ENCODE measurements around the gene GNG11. TPM values are rescaled to one million over a fixed set of nuclear protein-coding genes. Genes with fewer than 3 reads are reported as not detected.
A peak's percentile ranks its signal among the peaks of the same experiment; 100 is the strongest.
"Not testable (repeated sequence)": the region's sequence is repeated elsewhere in the genome, so short reads cannot be mapped to it uniquely, and the experiment has no call there.

GNG11 gene
- total RNA-seq, 1 donor from 2014 or later: 652 TPM

DNA sequence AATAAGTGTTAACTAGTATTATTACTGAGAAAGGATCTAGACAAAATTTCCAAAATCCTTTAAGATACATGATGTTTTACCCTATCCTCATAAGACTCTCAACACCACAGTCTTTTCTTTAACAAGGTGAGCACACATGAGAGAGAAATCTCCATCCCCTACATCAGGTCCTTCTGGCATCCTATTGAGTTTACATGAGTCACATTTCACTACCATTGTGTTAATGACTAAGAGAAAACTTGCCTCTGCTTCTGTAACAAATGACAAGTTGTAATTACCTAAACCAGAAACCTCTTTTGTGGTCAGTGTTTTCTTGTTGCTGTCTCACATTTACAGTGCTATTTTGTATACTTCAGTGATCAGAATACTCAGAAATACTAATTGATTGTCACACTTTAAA, 9.9 kb upstream of the GNG11 start:
- peak; percentile 40 for DNase-seq

DNA sequence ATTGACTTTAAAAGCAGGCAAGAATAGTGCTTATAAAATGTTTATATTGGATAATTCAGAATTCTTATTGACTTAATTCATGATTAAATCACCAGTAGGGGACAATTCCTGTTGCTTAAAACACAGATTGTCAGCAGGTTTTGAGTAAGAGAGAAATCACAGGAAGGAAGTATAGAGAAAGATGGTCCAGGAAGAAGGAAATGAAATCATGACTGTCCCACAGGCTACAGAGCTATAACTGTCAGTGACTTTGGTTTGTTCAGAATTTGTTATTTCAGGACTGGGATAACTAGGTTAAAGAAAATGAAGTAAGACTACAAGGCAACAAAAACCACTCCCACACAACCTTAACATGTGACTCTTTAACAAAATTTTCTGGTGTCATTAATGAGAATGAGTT, 8.3 kb upstream of the GNG11 start:
- DNase-seq: peak; percentile 23

DNA sequence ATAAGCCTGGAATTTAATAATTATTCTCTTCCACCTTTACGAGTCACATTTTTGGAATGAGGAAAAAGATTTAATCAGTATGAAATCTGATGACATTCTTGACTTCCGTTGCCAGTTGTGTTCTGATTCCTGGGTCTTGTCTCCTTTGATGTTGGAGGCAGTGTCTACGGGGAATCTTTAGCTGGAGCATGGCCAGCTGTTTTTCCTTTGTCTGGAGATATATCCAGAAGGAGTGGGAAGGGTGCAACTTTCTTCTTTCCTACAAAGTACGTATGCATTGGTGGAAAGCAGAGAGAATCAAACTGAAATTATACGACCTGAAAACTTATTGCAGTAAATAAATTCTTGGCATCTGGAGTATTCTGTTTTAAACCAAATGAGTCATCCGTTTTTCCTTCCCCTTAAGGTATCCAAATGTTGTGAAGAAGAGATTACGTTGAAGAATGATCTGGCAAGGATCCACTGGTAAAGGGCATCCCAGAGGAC, 6.9 kb upstream of the GNG11 start:
- DNase-seq: peak; percentile 77

DNA sequence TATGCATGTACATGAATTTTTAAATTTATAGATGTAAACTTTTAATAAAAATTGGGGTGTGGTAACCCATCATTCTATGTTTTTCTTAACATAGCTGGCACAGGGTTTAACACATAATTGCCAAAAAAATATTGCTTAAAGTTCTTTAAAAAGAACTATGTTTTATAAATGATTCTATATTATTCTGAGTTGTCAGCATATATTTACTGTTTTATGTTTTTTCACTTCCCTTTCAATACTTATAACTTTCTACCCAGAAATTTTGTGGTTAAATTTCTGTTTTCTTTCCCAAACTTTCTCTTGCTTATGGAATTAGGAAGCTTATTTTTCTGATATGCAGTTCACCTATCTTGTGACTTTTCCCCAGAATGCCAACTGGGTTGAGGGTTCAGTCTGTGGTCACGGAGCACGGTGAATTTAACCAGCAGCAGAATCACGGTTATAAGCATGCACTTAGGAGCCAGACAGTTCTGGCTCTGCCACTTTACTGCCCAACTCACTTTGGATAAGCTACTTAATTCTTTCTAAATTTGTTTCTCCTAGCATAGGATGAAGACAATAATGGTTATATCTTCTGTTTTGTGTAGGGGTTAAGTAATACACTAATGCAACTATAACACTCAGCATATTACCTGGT, 6.2 kb upstream of the GNG11 start:
- DNase-seq: not testable (repeated sequence)

DNA sequence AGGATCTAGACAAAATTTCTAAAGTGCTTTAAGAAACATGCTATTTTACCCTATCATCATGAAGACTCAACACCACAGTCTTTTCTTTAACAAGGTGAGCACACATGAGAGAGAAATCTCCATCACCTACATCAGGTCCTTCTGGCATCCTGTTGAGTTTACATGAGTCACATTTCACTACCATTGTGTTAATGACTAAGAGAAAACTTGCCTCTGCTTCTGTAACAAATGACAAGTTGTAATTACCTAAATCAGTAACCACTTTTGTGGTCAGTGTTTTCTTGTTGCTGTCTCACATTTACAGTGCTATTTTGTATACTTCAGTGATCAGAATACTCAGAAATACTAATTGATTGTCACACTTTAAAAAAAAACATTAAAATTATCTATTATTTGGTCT, 5.6 kb upstream of the GNG11 start:
- DNase-seq: not testable (repeated sequence)

DNA sequence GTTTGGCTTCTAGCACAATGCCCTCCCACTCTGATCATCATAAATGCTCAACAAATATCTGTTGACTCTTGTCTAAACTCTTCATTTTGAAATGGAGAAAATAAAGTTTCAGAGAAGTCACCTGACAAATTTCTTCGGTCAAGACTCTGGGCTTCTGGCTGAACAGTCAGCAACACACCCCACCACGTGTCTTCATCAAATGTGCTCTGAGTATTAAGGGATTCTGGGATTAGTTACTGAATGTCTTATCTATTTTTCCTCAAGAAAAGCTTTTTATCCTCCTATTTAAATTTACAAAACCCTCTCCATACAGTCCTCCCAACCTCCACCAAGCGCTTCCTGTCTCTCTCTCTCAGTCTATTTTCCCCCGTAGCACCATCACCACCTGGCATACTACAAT, 5.2 kb upstream of the GNG11 start:
- not testable (repeated sequence) for DNase-seq

DNA sequence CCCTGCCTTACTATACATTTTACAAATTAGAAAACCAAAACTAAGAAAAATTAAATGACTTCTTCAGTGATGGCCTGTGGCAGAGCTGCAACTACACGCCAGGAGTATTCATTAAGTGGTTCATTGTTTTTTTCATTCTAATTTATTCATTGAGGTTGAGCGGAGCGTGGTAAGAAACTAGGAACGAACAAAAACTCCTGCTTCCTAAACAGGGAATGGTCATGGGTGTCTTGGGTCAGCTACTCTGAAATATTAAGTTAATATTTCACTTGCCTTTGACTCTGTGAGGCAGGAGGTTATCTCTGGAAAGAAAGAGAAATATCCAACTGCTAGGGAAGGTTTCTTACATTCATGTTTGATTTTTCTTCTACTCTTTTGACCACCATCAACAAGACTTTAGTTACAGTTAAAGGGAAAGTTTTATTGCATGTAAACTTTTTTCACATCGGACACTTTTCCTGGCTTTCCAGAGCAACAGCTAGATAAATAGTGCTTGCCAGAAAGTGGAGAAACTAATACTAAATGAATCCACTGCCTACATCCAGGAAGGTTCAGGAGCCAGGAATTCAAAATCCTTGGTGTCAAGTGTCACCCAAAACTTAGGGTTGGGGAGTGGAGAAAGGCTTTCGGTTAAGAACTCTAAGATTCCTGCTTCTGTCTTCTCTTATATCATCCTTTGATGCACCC, 896 bp upstream of the GNG11 start:
- DNase-seq: no peak

DNA sequence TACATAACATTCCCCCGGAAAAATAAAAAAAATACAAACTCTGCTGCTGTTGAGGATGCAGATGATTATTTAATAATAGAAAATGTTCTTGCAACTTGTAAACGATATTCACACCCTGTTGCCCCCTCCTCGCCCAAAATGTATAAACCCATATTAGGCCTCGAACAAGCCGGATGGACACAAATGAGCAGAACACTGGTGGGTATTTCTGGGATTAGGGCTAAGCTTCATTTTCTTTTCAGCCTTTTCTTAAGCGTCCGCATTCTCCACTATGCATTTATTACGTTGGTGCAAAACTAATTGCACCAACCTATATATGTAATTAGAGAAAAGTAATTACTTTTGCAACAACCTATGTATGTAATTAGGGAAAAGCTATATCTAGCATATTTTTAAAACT, 349 bp upstream of the GNG11 start:
- peak; percentile 38 for DNase-seq

DNA sequence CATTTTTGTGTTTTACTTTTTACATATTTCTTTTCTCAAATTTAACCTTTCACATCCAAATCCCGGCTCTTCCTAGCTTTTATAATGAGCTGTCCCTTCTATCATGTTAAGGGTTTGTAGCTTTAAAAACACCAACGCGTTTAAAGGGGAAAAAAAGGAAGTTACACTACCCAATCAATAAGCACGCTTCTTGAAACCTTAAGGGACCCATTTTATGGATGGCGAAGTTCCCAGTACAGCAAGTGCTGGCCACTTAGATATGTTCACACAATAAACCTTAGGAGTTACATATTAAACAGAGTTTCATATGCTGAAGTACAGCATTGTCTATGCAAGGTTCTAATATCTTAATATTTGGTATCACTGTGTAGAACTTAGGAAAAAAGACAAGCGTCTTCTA, 1.8 kb downstream of the GNG11 start:
- peak; percentile 55 for DNase-seq

DNA sequence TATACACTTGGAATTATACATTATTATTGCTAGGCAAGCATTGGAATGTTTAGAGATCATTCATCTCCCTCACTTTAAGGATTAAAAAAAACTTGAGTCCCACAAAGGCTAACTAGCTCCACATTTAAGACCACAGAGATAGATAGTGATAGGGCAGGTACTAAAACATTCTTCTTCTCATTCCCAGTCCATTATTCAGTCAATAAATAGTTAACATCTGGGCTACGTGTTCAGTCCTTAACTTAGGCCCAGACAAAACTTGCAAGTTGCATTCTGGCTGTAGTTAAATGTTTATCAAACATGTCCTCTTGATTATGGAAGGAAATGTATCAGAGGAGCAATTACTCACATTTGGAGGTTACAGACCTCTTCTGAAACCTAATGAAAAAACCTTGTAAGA, 2.4 kb downstream of the GNG11 start:
- DNase-seq: peak; percentile 35

DNA sequence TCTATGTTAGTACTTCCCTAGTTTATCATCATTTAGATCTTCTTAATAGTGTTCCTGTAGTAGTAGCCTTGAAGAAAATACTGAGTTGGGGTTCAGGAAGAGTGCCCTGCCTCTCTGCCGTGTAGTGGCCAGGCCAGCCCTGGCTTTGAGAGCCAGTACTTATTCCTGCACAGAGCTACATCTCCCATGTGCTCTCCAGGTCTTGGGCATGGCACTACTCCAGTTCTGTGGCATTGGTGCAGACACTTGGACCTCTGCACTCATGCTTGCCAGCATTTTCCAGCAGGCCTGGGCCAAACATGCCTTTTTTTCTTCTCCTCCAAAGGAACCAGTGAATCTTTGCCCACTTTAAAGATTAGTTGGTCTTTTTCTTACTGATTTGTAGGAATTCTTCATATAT, 5.3 kb downstream of the GNG11 start:
- DNase-seq: no peak

DNA sequence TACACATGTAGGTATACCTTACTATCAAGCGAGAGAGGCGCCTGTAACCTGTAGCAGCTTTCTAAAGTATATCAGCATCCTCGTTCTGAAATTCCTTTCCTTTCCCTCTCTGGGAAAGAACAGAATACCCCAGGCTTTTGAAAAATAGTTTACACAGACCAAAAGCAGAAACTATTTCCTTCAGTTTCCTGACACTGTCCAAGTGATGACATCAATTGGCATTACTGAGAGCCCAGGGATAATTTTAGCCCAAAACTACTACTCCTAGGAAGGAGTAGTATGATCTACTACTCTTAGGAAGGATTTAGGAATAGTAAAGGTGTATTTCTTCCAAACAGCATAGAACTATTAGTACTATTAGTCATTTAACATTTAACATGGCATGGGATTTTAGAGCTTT, 6.0 kb downstream of the GNG11 start:
- DNase-seq: no peak

DNA sequence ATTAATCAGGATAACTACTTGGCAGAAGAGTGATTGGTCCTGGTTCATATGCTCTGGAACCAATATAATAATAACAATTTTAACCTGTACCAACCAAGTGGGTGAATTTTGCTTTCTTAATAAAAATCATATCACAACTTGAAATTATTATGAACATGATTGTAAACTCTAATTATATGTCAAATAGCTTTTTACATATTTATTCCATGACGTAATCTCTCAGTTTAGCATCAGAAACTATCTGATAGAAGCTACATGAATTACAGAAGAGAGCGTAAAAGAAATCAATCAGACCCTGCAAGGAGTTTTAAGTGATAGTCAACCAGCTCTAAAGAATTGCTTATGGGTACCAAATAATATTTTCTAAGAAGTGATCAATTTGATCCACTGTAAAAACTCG, 10.1 kb downstream of the GNG11 start:
- no peak for DNase-seq

DNA sequence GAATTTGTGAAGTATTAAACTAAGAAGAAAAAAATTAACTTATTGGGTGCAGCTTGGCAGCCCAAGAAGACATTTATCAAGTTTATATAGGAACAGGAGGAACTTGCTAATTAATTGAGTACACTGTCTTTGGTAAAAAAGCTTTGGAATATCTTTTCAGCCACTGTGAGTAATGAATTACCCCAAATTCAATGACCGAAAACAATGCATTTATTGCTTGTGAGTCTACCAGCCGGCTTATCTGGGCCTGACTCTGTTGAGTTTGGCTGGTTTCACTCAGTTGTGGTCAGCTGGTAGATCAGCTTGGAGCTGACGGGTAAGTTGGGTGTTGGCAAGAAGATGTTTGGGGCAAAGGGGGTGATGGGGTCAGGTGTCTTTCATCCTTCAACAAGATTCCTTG, 11.6 kb downstream of the GNG11 start:
- no peak for DNase-seq

DNA sequence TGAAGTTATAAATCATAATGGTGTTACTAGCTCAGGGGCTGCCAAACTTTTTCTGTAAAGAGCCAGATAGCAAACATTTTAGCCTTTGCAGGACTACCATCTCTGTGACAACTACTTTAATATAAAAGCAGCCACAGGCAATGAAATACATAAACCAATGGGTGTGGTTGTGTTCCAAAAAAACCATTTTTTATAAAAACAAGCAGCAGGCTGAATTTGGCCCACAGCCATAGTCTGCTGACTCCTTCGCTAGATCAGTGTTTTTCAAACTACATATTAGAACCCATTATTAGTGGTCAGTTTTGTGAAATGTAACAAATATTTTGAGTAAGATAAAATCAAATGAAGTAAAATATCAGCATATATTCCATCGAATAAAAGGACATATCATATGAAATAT, 13.6 kb downstream of the GNG11 start:
- no peak for DNase-seq

DNA sequence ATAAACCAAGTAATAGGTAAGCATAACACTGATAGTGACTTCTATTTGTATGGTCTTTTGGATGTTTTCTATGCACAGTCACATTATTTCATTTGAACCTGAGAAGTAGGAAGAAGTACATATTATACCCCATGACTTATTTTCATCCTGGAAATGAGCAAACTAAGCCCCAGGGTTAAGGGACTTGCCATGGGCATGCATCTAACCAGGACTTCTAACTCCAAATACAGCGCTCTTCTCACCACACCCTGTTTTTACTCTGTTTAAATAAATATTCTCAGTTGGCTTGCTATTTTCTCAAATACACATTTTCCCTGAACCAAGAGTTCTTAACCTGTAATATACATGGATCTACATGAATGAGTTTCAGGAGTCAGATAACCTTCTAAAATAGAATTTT, 16.3 kb downstream of the GNG11 start:
- DNase-seq: no peak

DNA sequence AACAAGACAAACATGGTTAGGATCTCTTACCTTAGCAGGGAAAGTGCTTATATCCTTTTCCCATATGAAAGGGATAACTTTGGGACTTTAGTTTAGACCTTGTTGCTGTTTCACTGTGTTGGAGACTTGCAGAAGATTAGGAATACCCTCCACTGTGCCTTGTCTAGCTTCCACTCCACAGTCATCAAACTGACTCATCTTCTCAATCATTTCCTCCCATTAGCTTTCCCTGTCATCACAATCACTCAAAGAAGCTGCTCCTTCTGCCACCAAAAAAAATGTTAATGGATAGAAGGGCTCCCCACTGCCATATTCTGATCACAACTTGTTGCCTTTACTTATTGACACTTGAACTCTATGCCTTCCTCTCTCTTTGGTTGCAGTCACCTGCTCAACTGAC, 16.8 kb downstream of the GNG11 start:
- DNase-seq: peak; percentile 45

DNA sequence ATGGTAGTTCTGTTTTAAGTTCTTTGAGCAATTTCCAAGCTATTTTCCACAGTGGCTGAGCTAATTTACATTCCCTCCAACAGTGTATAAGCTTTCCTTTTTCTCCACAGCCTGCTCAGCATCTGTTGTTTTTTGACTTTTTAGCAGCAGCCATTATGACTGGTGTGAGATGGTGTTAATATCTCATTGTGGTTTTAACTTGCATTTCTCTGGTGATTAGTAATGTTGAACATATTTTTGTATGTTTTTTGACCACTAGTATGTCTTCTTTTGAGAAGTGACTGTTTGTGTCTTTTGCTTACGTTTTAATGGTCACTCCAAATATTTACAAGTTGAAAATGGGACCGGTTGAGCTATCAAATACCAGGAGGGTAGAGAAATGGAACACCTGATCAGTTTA, 20.4 kb downstream of the GNG11 start:
- no peak for DNase-seq

DNA sequence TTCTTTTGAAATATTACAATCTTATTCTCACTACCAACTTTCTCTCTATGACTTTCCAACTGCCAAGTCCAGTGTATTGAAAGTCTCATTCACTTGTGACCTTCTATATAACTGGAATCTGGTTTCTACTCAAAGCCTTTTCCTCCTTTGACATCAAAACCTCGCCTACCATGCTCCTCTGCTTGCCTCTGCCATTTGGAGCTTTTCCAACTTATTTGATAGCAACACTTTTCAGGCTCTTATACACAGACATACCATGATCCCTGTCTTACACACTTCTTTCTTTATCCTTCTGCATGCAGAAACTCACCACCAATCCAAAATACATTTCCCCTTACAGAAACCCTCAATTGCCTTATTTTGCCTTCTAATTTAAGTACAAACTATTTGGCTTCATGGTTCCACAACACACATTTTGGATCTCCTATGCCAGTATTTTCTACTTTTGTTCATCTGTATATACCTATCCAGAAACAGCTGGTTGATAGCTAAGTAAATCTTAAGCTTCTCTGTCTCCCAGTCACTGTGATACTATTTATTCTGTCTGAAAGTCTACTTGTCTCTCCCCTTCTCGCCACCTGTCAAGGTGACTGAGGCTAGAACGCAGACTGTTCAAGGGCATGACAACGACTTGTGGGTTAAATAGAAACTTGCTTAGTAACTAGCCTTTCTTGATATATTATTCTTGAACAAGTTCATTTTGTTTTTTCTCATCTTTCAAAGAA, 22.4 kb downstream of the GNG11 start:
- DNase-seq: peak; percentile 65

DNA sequence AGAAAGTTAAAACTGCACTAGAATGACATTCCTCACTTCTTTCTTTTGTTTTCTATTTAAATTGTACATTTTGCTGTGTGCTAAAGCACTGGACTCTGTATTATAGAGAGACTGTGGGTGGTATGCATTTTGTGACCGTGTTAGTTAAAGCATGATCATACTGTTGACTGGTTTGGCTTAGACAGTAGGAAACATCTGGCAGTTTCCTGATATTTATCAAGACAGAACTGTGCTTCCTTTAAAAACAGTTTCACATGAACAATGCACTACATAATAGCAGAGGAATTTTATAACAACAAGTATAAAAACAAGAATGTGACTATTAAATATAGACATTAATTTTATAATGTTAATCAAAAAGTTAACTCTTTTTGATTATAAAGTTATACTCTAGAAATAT, 23.1 kb downstream of the GNG11 start:
- DNase-seq: peak; percentile 95

DNA sequence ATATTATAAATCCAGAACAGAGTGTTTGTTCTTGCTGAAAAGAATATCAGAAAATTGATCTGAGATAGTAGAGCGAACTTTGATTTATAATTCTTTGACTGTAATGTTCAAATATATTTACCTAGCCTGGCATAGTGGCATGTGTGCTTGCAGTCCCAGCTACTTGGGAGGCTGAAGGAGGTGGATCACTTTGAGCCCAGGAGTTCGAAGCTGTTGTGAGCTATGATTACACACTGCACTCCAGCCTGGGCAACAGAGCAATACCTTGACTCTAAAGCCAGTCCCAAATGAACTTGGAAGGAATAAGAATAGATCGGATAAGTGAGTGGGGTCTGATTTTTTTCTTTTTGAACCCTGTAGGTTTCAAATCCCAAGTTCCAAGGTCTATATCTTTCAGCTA, 23.5 kb downstream of the GNG11 start:
- DNase-seq: peak; percentile 83

DNA sequence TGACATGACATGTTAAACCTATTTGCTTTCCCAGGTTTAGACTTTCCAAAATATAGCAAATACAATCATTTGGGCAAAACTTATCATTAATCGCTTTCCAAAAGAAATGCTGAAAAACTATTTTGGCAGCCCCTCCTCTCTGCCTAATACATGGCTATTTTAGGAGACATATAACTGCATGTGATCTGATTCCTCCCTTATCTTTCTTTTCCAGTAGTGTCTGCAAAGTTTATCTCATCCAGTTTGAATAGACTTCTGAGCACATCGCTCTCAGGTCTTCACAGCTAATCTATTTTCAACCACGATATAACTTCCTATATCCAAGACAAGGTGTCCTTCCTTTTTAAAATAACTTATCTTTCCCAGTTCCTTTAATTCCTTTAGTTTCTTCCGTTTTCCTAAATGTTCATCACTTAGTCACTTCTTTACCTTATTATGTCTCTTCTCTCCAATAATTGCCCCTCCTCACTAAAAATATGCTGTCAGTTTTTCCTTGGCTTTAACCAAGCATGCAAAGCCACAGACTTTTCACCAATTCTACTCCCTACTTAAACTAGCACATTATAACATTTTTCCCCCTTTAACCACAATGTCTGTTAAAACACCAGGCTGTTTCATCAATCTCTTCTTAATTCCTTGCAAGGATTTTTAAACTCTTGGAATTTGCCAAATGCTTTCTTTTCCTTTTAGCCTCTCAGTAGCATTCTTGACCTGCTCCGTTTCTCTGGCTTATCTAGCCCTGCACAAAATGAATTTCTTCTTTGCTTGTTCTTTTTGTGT, 24.4 kb downstream of the GNG11 start:
- DNase-seq: no peak

DNA sequence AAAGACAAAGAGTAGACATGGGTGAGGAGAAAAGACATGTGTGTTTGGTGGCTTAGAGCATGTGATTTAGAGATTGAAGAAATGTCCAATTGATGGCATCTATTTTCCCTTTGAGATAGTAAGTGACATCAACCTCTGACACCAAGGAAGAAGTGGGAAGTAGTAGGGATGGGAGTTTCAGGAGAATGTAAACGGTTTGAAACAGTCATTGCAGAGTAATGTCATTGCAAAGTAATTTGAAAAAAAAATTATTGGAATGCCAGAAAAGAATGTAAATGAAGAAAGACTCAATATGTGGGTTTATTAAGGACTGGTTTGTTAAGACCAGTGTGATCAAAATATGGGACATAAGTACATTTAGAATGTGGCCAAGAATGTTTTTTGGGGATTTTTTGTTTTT, 26.6 kb downstream of the GNG11 start:
- DNase-seq: no peak

All from dermis blood vessel endothelial cell (primary cell).